Sigmoid colon (tissue), 7 donors: ENCODE data around the gene PCDHA8. TPM values are rescaled to one million over a fixed set of nuclear protein-coding genes. Genes with fewer than 3 reads are reported as not detected.
"Not testable (repeated sequence)": the region's sequence is repeated elsewhere in the genome, so short reads cannot be mapped to it uniquely, and the experiment has no call there.

Source experiments
- DNase-seq: peaks from one replicate; pipeline ENCODE4 v3.0.0-alpha.2; 2019
- H3K27ac ChIP-seq, 4 donors: fragments of 200-600 bp; sonication (generic); one replicate each; pipeline ENCODE4 v1.5.1; 2016 to 2019; ENCODE audit warnings: mild to moderate bottlenecking in 1 of 4
- H3K27me3 ChIP-seq, 3 donors: fragments of 200-600 bp; sonication (generic); one replicate each; pipeline ENCODE4 v1.5.1; 2019; ENCODE audit warnings: mild to moderate bottlenecking in 1 of 3
- H3K36me3 ChIP-seq, 4 donors: fragments of 200-600 bp; sonication (generic); one replicate each; pipeline ENCODE4 v1.5.1; 2016 to 2019
- H3K4me1 ChIP-seq, 4 donors: fragments of 200-600 bp; sonication (generic); one replicate each; pipeline ENCODE4 v1.5.1; 2017 to 2019
- H3K4me3 ChIP-seq, 4 donors: fragments of 200-600 bp; sonication (generic); one replicate each; pipeline ENCODE4 v1.5.1; 2017 to 2019; ENCODE audit warnings: mild to moderate bottlenecking in 2 of 4, moderate library complexity in 1 of 4
- H3K9me3 ChIP-seq, 4 donors: fragments of 200-600 bp in 3 of 4; sonication (generic) in 3 of 4; one replicate each; pipeline versions ENCODE4 v1.5.1 to v1.6.1; 2013 to 2019
- EP300 ChIP-seq, 4 donors: sonication (generic); formaldehyde crosslinking; IDR thresholded peaks; one replicate each; pipeline ENCODE4 v1.6.1; 2017; ENCODE audit warnings: antibody characterized with exemption in 4 of 4
- POLR2A ChIP-seq, 2 donors: fragments of 450-650 bp; IDR thresholded peaks; one replicate each; pipeline ENCODE4 v1.6.1; 2016; ENCODE audit warnings: antibody characterized with exemption in 2 of 2, mild to moderate bottlenecking in 2 of 2, moderate library complexity in 2 of 2
- POLR2AphosphoS5 ChIP-seq, 4 donors: sonication (generic); formaldehyde crosslinking; IDR thresholded peaks; one replicate each; pipeline ENCODE4 v1.6.1; 2017; ENCODE audit warnings: antibody characterized with exemption in 4 of 4
- WGBS, 2 donors: extraction: QIAGEN DNeasy Blood & Tissue Kit; methylation state at CpG; one replicate each; pipeline ENCODE4 v1.1.7; 2013; 5-methylcytosine and 5-hydroxymethylcytosine counted together
- intact Hi-C: fragments of 100-400 bp; cut with DNase I; formaldehyde crosslinking; loops from one replicate; pipeline ENCODE4 v1.15.1; 2023
- polyA plus RNA-seq, 3 donors: library from polyadenylated mRNA; stranded (reverse); fragments of 200-250 nt; gene quantifications; one replicate each; pipeline ENCODE4 v1.2.3, GENCODE V29; 2013
- total RNA-seq, 4 donors: library from RNA; depleted of rRNA; stranded (reverse); fragments of >200 nt; gene quantifications; one replicate each; pipeline ENCODE4 v1.1.0, GENCODE V29; 2016
- TF ChIP-seq, protein P1 (sequence below), 4 experiments: fragments of 450-650 bp in 3 of 4; fragments of 200-600 bp in 1 of 4; IDR thresholded peaks; one replicate each; pipeline ENCODE4 v1.5.1; 2016 to 2019; ENCODE audit warnings: antibody characterized with exemption in 4 of 4, mild to moderate bottlenecking in 3 of 4, moderate library complexity in 2 of 4
- donor health status: healthy with polysubstance abuse.
- donor health status: Bipolar disorder and iron deficiency.
- donor health status: healthy.

The PCDHA8 gene
- total and polyA plus RNA-seq, 7 donors: 0.49 TPM; not detected in 6

DNA sequence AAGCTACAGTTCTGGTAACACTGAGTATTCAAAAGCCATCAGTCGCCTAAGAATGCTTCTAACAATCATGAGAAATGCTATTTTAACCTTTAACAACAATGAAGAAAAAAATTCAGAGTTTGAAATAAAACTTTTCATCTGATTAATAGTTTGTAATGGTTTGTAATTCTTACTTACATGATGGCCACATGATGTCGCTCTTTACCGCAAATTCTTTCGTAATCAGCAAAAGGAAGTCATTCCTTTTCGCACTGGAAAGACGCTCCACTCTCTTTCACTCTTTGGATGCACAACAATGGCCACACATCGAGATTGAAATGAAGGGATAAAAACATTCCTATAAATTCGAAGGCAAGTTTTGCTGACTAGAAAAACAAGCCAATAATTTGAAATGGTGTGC lies 7.0 kb upstream of the PCDHA8 start, which contains the start of gene PCDHA7:
Gene PCDHA7 (plus strand): TSS at position 277 of the 400 bp plus-strand sequence. CDS start 115 bp downstream, at position 392.
- Histone ChIP-seq H3K27me3 (peaks cover 0 to 71% (median 9%) of the 10 kb centered on the region in 3 donors), H3K27ac (no peak within 1 kb of the TSS), H3K36me3 (no peaks in the 10 kb centered on the region), H3K9me3 (peaks cover 0 to 32% (median 18%) of the 10 kb centered on the region in 4 donors), H3K4me1 (no peaks in the 10 kb centered on the region), H3K4me3 (peak within 1 kb of the TSS in 3 of 4 donors; percentile 3 to 23 (median 16))
- no peak for TF ChIP-seq EP300 (IDR thresholded peaks at IDR 0.05)
- TF ChIP-seq, protein P1, sequence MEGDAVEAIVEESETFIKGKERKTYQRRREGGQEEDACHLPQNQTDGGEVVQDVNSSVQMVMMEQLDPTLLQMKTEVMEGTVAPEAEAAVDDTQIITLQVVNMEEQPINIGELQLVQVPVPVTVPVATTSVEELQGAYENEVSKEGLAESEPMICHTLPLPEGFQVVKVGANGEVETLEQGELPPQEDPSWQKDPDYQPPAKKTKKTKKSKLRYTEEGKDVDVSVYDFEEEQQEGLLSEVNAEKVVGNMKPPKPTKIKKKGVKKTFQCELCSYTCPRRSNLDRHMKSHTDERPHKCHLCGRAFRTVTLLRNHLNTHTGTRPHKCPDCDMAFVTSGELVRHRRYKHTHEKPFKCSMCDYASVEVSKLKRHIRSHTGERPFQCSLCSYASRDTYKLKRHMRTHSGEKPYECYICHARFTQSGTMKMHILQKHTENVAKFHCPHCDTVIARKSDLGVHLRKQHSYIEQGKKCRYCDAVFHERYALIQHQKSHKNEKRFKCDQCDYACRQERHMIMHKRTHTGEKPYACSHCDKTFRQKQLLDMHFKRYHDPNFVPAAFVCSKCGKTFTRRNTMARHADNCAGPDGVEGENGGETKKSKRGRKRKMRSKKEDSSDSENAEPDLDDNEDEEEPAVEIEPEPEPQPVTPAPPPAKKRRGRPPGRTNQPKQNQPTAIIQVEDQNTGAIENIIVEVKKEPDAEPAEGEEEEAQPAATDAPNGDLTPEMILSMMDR (IDR thresholded peaks at IDR 0.05): no peak
- no peak for TF ChIP-seq POLR2AphosphoS5 (IDR thresholded peaks at IDR 0.05)
- TF ChIP-seq POLR2A (IDR thresholded peaks at IDR 0.05): no peak
- 16 to 22% methylated on average over 8 of the region's 8 CpGs for WGBS, 2 donors
- DNase-seq: no peak
- intact Hi-C loops: no loop called here

DNA sequence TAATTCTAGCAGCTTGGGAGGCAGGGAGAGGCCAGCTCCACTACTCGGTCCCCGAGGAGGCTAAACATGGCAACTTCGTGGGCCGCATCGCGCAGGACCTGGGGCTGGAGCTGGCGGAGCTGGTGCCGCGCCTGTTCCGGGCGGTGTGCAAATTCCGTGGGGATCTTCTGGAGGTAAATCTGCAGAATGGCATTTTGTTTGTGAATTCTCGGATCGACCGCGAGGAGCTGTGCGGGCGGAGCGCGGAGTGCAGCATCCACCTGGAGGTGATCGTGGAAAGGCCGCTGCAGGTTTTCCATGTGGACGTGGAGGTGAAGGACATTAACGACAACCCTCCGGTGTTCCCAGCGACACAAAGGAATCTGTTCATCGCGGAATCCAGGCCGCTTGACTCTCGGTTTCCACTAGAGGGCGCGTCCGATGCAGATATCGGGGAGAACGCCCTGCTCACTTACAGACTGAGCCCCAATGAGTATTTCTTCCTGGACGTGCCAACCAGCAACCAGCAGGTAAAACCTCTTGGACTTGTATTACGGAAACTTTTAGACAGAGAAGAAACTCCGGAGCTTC lies 6.5 kb upstream of the PCDHA8 start:
- intact Hi-C loops, H3K4me1 ChIP-seq, H3K27ac ChIP-seq, DNase-seq, H3K36me3 ChIP-seq: not testable (repeated sequence)
- Histone ChIP-seq H3K27me3 (peaks cover 0 to 74% (median 9%) of the 10 kb centered on the region in 3 donors), H3K4me3 (peak overlapping the region in 3 of 4 donors; percentile 3 to 23 (median 16)), H3K9me3 (peaks cover 0 to 29% (median 16%) of the 10 kb centered on the region in 4 donors)
- 33 to 59% methylated on average over 28 of the region's 38 CpGs for WGBS, 2 donors

DNA sequence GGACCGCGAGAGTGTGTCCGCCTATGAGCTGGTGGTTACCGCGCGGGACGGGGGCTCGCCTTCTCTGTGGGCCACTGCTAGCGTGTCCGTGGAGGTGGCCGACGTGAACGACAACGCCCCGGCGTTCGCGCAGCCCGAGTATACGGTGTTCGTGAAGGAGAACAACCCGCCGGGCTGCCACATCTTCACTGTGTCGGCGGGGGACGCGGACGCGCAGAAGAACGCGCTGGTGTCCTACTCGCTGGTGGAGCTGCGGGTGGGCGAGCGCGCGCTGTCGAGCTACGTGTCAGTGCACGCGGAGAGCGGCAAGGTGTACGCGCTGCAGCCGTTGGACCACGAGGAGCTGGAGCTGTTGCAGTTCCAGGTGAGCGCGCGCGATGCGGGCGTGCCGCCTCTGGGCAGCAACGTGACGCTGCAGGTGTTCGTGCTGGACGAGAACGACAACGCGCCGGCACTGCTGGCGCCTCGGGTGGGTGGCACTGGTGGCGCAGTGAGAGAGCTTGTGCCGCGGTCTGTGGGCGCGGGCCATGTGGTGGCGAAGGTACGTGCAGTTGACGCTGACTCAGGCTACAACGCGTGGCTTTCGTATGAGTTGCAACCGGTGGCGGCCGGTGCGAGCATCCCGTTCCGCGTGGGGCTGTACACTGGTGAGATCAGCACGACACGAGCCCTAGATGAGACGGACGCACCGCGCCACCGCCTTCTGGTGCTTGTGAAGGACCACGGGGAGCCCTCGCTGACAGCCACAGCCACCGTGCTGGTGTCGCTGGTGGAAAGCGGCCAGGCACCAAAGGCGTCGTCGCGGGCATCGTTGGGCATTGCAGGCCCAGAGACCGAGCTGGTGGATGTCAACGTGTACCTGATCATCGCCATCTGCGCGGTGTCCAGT lies 5.1 kb upstream of the PCDHA8 start:
- Histone ChIP-seq H3K4me1 (no peaks in the 10 kb centered on the region), H3K36me3 (no peaks in the 10 kb centered on the region), H3K27ac (no peak overlapping the region), H3K4me3 (no peak overlapping the region), H3K9me3 (peaks cover 0 to 24% (median 13%) of the 10 kb centered on the region in 4 donors), H3K27me3 (peaks cover 0 to 77% (median 9%) of the 10 kb centered on the region in 3 donors)
- intact Hi-C loops: no loop called here
- TF ChIP-seq EP300 (IDR thresholded peaks at IDR 0.05) (no peak), POLR2AphosphoS5 (IDR thresholded peaks at IDR 0.05) (no peak), POLR2A (IDR thresholded peaks at IDR 0.05) (no peak)
- TF ChIP-seq, protein P1 (IDR thresholded peaks at IDR 0.05): no peak
- WGBS, 2 donors: 55 to 78% methylated on average over 103 of the region's 103 CpGs
- DNase-seq: no peak

DNA sequence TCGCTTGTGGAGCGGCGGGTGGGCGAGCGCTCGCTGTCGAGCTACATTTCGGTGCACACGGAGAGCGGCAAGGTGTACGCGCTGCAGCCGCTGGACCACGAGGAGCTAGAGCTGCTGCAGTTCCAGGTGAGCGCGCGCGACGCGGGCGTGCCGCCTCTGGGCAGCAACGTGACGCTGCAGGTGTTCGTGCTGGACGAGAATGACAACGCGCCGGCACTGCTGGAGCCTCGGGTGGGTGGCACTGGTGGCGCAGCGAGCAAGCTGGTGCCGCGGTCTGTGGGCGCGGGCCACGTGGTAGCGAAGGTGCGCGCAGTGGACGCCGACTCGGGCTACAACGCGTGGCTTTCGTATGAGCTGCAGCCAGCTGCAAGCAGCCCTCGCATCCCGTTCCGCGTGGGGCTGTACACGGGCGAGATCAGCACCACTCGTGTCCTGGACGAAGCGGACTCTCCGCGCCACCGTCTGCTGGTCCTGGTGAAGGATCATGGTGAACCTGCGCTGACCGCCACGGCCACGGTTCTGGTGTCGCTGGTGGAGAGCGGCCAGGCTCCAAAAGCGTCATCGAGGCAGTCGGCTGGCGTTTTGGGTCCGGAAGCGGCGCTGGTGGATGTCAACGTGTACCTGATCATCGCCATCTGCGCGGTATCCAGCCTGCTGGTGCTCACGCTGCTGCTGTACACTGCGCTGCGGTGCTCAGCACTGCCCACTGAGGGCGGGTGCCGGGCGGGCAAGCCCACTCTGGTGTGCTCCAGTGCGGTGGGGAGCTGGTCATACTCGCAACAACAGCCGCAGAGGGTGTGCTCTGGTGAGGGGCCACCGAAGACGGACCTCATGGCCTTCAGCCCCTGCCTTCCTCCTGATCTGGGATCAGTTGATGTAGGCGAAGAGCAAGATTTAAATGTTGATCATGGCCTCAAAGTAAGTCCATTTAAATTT lies 2.1 kb downstream of the PCDHA8 start:
- TF ChIP-seq POLR2A (IDR thresholded peaks at IDR 0.05) (no peak), EP300 (IDR thresholded peaks at IDR 0.05) (no peak), POLR2AphosphoS5 (IDR thresholded peaks at IDR 0.05) (no peak)
- TF ChIP-seq, protein P1 (IDR thresholded peaks at IDR 0.05): no peak
- peaks cover 0 to 59% (median 2%) of the 10 kb centered on the region in 3 donors for H3K27me3 ChIP-seq
- intact Hi-C loops: no loop called here
- 58 to 79% methylated on average over 87 of the region's 87 CpGs for WGBS, 2 donors
- no peak for DNase-seq
- H3K9me3 ChIP-seq: peaks cover 5 to 23% (median 11%) of the 10 kb centered on the region in 4 donors
- H3K36me3 ChIP-seq: no peaks in the 10 kb centered on the region
- H3K4me1 ChIP-seq: no peaks in the 10 kb centered on the region
- H3K27ac ChIP-seq: no peak overlapping the region
- H3K4me3 ChIP-seq: no peak overlapping the region

DNA sequence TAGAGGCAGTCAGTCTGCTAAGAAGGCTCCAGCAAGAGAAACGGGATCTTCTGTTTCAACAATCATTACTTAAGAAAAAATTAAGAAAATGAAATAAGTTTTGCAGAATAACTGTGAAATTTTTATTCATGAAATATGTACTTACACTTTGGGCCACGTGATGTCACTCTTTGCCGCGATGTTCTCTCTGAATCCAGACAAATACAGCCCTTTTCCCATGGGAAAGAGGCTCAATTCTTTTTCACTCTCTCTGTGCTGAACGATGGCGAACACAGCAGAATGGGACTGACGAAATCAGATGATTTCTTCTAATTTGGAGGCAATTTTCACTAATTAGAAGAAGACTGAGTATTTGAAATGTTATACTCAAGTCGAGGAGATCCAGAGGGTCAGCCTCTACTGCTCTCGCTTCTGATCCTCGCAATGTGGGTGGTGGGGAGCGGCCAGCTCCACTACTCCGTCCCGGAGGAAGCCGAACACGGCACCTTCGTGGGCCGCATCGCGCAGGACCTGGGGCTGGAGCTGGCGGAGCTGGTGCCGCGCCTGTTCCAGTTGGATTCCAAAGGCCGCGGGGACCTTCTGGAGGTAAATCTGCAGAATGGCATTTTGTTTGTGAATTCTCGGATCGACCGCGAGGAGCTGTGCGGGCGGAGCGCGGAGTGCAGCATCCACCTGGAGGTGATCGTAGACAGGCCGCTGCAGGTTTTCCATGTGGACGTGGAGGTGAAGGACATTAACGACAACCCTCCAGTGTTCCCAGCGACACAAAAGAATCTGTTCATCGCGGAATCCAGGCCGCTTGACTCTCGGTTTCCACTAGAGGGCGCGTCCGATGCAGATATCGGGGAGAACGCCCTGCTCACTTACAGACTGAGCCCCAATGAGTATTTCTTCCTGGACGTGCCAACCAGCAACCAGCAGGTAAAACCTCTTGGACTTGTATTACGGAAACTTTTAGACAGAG lies 7.4 kb downstream of the PCDHA8 start, which contains the start of gene PCDHA9:
Gene PCDHA9 (plus strand): TSS at position 244 of the 964 bp plus-strand sequence. CDS start 114 bp downstream, at position 358.
- peaks cover 0 to 65% (median 7%) of the 10 kb centered on the region in 3 donors for H3K27me3 ChIP-seq
- H3K27ac ChIP-seq, intact Hi-C loops: not testable (repeated sequence)

DNA sequence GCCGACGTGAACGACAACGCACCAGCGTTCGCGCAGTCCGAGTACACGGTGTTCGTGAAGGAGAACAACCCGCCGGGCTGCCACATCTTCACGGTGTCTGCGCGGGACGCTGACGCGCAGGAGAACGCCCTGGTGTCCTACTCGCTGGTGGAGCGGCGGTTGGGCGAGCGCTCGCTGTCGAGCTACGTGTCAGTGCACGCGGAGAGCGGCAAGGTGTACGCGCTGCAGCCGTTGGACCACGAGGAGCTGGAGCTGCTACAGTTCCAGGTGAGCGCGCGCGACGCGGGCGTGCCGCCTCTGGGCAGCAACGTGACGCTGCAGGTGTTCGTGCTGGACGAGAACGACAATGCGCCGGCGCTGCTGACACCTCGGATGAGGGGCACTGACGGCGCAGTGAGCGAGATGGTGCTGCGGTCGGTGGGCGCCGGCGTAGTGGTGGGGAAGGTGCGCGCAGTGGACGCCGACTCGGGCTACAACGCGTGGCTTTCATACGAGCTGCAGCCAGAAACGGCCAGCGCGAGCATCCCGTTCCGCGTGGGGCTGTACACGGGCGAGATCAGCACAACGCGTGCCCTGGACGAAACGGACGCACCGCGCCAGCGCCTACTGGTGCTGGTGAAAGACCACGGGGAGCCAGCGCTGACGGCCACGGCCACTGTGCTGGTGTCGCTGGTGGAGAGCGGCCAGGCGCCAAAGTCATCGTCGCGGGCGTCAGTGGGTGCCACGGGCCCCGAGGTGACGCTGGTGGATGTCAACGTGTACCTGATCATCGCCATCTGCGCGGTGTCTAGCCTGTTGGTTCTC lies 9.0 kb downstream of the PCDHA8 start:
- H3K36me3 ChIP-seq, intact Hi-C loops, H3K4me3 ChIP-seq, DNase-seq, H3K4me1 ChIP-seq, H3K27ac ChIP-seq: not testable (repeated sequence)
- WGBS, 2 donors: 58 to 80% methylated on average over 101 of the region's 101 CpGs
- H3K9me3 ChIP-seq: peaks cover 0 to 19% (median 8%) of the 10 kb centered on the region in 4 donors
- peaks cover 0 to 70% (median 7%) of the 10 kb centered on the region in 3 donors for H3K27me3 ChIP-seq

More for the DNA sequence above, 7.4 kb downstream of the PCDHA8 start, which contains the start of gene PCDHA9:
- not testable (repeated sequence) for H3K4me1 ChIP-seq, H3K36me3 ChIP-seq, DNase-seq
- Histone ChIP-seq H3K4me3 (peak within 1 kb of the TSS in 1 of 4 donors; percentile 8), H3K9me3 (peaks cover 0 to 18% (median 8%) of the 10 kb centered on the region in 4 donors)
- WGBS, 2 donors: 28 to 54% methylated on average over 46 of the region's 48 CpGs
